SK-N-MC (cell line): Measurements from ENCODE around the gene ELMOD3.
"Not testable (repeated sequence)": the region's sequence is repeated elsewhere in the genome, so short reads cannot be mapped to it uniquely, and the experiment has no call there.

ENCODE experiments used
- DNase-seq: peaks from one replicate; pipeline ENCODE4 v3.0.0-alpha.2; 2011; ENCODE audit warnings: low read depth, low spot score
- H3K27ac ChIP-seq: fragments of 200-600 bp; sonication (generic); 2 replicates; pipeline ENCODE4 v1.5.1; 2016; ENCODE audit warnings: mixed run types
- H3K36me3 ChIP-seq: fragments of 200-600 bp; sonication (generic); 2 replicates; pipeline ENCODE4 v1.6.1; 2017; ENCODE audit warnings: antibody characterized with exemption, low read length, mixed read lengths; ENCODE audit not compliant: insufficient read depth
- H3K4me3 ChIP-seq: fragments of 200-600 bp; sonication (generic); 2 replicates; pipeline ENCODE4 v1.5.1; 2016
- H3K9ac ChIP-seq: fragments of 200-600 bp; sonication (generic); 2 replicates; pipeline ENCODE4 v1.8.0; 2017; ENCODE audit warnings: mixed run types, mixed read lengths; ENCODE audit not compliant: insufficient read length
- H3K9me3 ChIP-seq: fragments of 200-600 bp; sonication (generic); 2 replicates; pipeline ENCODE4 v1.6.1; 2017; ENCODE audit warnings: low read depth, mild to moderate bottlenecking, antibody characterized with exemption, low read length, moderate library complexity, mixed read lengths
- EZH2 ChIP-seq: fragments of 200-600 bp; sonication (generic); IDR thresholded peaks from one replicate; pipeline ENCODE4 v1.6.1; 2017; ENCODE audit warnings: antibody characterized with exemption
- FOXP2 ChIP-seq: optimal IDR thresholded peaks from 2 replicates; pipeline ENCODE3; 2011; ENCODE audit warnings: mild to moderate bottlenecking, moderate library complexity; ENCODE audit not compliant: insufficient read depth; ENCODE audit errors: extremely low read length, control extremely low read depth
- POLR2AphosphoS5 ChIP-seq: IDR thresholded peaks from 2 replicates; pipeline ENCODE4 v1.6.1; 2012; ENCODE audit warnings: mild to moderate bottlenecking, low read depth, low read length, borderline replicate concordance

ELMOD3 gene

GRCh38 chr2:85341269-85342029 is 13.1 kb upstream of the ELMOD3 start:
- Histone ChIP-seq H3K4me3 (no peak overlapping the region), H3K9ac (no peak overlapping the region), H3K27ac (no peak overlapping the region), H3K9me3 (no peaks in the 10 kb centered on the region), H3K36me3 (no peaks in the 10 kb centered on the region)
- no peak for DNase-seq
- TF ChIP-seq EZH2 = no peak
- TF ChIP-seq FOXP2 = no peak
- TF ChIP-seq POLR2AphosphoS5 = no peak

GRCh38 chr2:85342156-85342555 is 12.4 kb upstream of the ELMOD3 start:
- TF ChIP-seq EZH2 = no peak
- no peak for TF ChIP-seq POLR2AphosphoS5
- TF ChIP-seq FOXP2 = no peak
- Histone ChIP-seq H3K9me3 (no peaks in the 10 kb centered on the region), H3K4me3 (no peak overlapping the region), H3K27ac (no peak overlapping the region), H3K36me3 (no peaks in the 10 kb centered on the region), H3K9ac (no peak overlapping the region)
- no peak for DNase-seq

- not testable (repeated sequence) for DNase-seq, H3K27ac ChIP-seq, H3K36me3 ChIP-seq, H3K9ac ChIP-seq, H3K9me3 ChIP-seq, H3K4me3 ChIP-seq
Measured at GRCh38 chr2:85343207-85343895, 11.2 kb upstream of the ELMOD3 start.

- Histone ChIP-seq H3K9ac (no peak overlapping the region), H3K27ac (no peak overlapping the region), H3K36me3 (peaks cover 4% of the 10 kb centered on the region; the same call in 1 of the 2 replicates), H3K9me3 (no peaks in the 10 kb centered on the region), H3K4me3 (no peak overlapping the region)
- DNase-seq = no peak
- no peak for TF ChIP-seq POLR2AphosphoS5
Measured at GRCh38 chr2:85344356-85344954, 10.1 kb upstream of the ELMOD3 start.

- H3K27ac ChIP-seq = no peak overlapping the region
- TF ChIP-seq POLR2AphosphoS5 = no peak
- TF ChIP-seq EZH2 = no peak
- no peak for TF ChIP-seq FOXP2
- H3K36me3 ChIP-seq = peaks cover 12% of the 10 kb centered on the region; the same call in 1 of the 2 replicates
- no peaks in the 10 kb centered on the region for H3K9me3 ChIP-seq
- H3K9ac ChIP-seq = no peak overlapping the region
- DNase-seq = no peak
- no peak overlapping the region for H3K4me3 ChIP-seq
Measured at GRCh38 chr2:85347599-85347998, 7.0 kb upstream of the ELMOD3 start.

- DNase-seq = no peak
- H3K9ac ChIP-seq = peak overlapping the region; percentile 74
- H3K27ac ChIP-seq = no peak overlapping the region
- H3K9me3 ChIP-seq = no peaks in the 10 kb centered on the region
- peak overlapping the region; percentile 90 for H3K4me3 ChIP-seq
- peaks cover 21% of the 10 kb centered on the region; the same call in 1 of the 2 replicates for H3K36me3 ChIP-seq
- TF ChIP-seq EZH2 = no peak
- no peak for TF ChIP-seq POLR2AphosphoS5
- TF ChIP-seq FOXP2 = no peak
Measured at GRCh38 chr2:85353876-85354285, 688 bp upstream of the ELMOD3 start.

GRCh38 chr2:85355073-85355410 is 473 bp downstream of the ELMOD3 start:
- Histone ChIP-seq H3K36me3 (peaks cover 17% of the 10 kb centered on the region; the same call in 1 of the 2 replicates), H3K9ac (peak overlapping the region; percentile 89), H3K27ac (0 out of 2 replicates have a peak overlapping the region, but pooled peaks have one; percentile 67), H3K9me3 (no peaks in the 10 kb centered on the region), H3K4me3 (peak overlapping the region; percentile 90)
- TF ChIP-seq POLR2AphosphoS5 = no peak
- no peak for TF ChIP-seq EZH2
- no peak for TF ChIP-seq FOXP2
- DNase-seq = no peak

GRCh38 chr2:85355521-85355920 is 952 bp downstream of the ELMOD3 start:
- Histone ChIP-seq H3K36me3 (peaks cover 17% of the 10 kb centered on the region; the same call in 1 of the 2 replicates), H3K4me3 (peak overlapping the region; percentile 90)
- no peak for TF ChIP-seq EZH2
- TF ChIP-seq POLR2AphosphoS5 = no peak
- no peak for TF ChIP-seq FOXP2

More at GRCh38 chr2:85355521-85355920, 952 bp downstream of the ELMOD3 start:
- H3K9me3 ChIP-seq = no peaks in the 10 kb centered on the region
- H3K27ac ChIP-seq = no peak overlapping the region
- no peak for DNase-seq
- H3K9ac ChIP-seq = no peak overlapping the region
